Body of pancreas (tissue), 4 donors: ENCODE data around the gene SCP2. TPM values are rescaled to one million over a fixed set of nuclear protein-coding genes. Genes with fewer than 3 reads are reported as not detected.
A peak's percentile ranks its signal among the peaks of the same experiment; 100 is the strongest.

Experiments used
- ATAC-seq: fragments of 150-250 bp; one replicate; pipeline ENCODE4 v1.9.1; 2016
- DNase-seq, 4 donors: peaks; one replicate each; pipeline ENCODE4 v3.0.0-alpha.2; 2019
- H3K27ac ChIP-seq, 4 donors: fragments of 200-600 bp; sonication (generic); 1 replicate in 3 of 4; 2 replicates in 1 of 4; pipeline versions ENCODE4 v1.5.1 to v1.6.1; 2016 to 2019; ENCODE audit warnings: mild to moderate bottlenecking in 1 of 4, mixed read lengths in 1 of 4, moderate library complexity in 1 of 4
- H3K27me3 ChIP-seq, 2 donors: fragments of 200-600 bp; sonication (generic); one replicate each; pipeline ENCODE4 v1.6.0; 2016; ENCODE audit warnings: mild to moderate bottlenecking in 1 of 2
- H3K36me3 ChIP-seq, 2 donors: fragments of 200-600 bp; sonication (generic); replicated peaks in 1 of 2; 2 replicates each; pipeline ENCODE4 v1.5.1; 2016; ENCODE audit warnings: low read depth in 2 of 2; ENCODE audit not compliant: insufficient read depth in 1 of 2
- H3K4me1 ChIP-seq: fragments of 200-600 bp; sonication (generic); one replicate; pipeline ENCODE4 v1.6.0; 2016
- H3K4me3 ChIP-seq, 2 donors: fragments of 200-600 bp; sonication (generic); 1 replicate in 1 of 2; 2 replicates in 1 of 2; pipeline ENCODE4 v1.5.1; 2016 to 2019
- H3K9me3 ChIP-seq, 3 donors: fragments of 200-600 bp; sonication (generic); 1 replicate in 2 of 3; 2 replicates in 1 of 3; pipeline ENCODE4 v1.5.1; 2016
- CTCF ChIP-seq, 7 experiments: fragments of 450-650 bp in 4 of 7; fragments of 200-600 bp in 3 of 7; sonication (generic) in 3 of 7; IDR thresholded peaks; one replicate each; pipeline ENCODE4 v1.5.1; 2016 to 2019; ENCODE audit warnings: antibody characterized with exemption in 7 of 7
- POLR2A ChIP-seq, 3 donors: fragments of 450-650 bp; IDR thresholded peaks; one replicate each; pipeline ENCODE4 v1.6.1; 2016; ENCODE audit warnings: antibody characterized with exemption in 3 of 3, mild to moderate bottlenecking in 2 of 3
- WGBS, 2 donors: methylation state at CpG; one replicate each; pipeline ENCODE4 v1.1.5; 2017; 5-methylcytosine and 5-hydroxymethylcytosine counted together
- intact Hi-C: fragments of 100-400 bp; cut with DNase I; formaldehyde crosslinking; loops from one replicate; pipeline ENCODE4 v1.15.1; 2023
- total RNA-seq, 2 donors: library from RNA; depleted of rRNA; stranded (reverse); fragments of >200 nt; gene quantifications; one replicate each; pipeline ENCODE4 v1.1.0, GENCODE V29; 2016

The SCP2 gene
- total RNA-seq, 2 donors from 2014 or later: 87.4 to 90.3 TPM

DNA sequence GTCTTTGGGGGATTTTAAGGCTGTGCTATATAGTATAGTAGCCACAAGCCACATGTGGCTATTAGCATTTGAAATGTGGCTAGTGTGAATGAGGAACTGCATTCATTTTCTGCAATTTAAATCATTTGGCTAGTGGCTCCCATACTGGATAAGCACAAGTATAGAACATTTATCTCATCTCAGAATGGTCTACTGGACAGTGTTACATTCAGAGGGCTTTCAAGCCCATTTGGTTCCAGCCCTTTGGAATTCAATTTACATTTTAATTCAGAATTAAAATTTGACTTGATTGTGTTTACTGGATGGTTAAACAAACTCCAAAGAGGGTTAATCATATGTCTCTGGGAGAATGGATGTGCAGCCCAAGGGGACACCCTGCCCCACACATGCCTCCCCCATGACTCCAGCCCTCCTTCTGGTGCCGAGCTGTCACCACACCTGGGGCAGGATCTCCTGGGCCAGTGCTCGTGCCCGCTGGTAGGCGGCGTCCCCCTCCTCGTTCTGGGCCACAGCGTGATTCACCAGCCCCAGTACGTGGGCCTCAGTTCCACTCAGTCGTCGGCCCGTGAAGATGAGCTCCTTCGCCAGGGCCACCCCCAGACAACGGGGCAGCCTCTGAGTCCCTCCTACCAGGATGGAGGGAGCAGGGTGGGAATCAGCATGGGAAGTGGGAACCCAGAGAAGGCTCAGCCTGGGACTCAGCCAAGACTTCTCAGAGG, 22.7 kb upstream of the SCP2 start:
- Histone ChIP-seq H3K27ac (no peak overlapping the region), H3K27me3 (no peaks in the 10 kb centered on the region), H3K9me3 (no peaks in the 10 kb centered on the region), H3K36me3 (no peaks in the 10 kb centered on the region), H3K4me3 (no peak overlapping the region), H3K4me1 (no peaks in the 10 kb centered on the region)
- intact Hi-C loops: no loop called here
- TF ChIP-seq POLR2A (IDR thresholded peaks at IDR 0.05) (no peak), CTCF (IDR thresholded peaks at IDR 0.05) (no peak)
- WGBS, 2 donors: 86 to 100% methylated on average over 1 to 11 of the region's 13 CpGs
- DNase-seq: no peak
- ATAC-seq: no peak

- Histone ChIP-seq H3K4me3 (no peak overlapping the region), H3K4me1 (no peaks in the 10 kb centered on the region), H3K27me3 (no peaks in the 10 kb centered on the region), H3K36me3 (no peaks in the 10 kb centered on the region), H3K9me3 (no peaks in the 10 kb centered on the region), H3K27ac (no peak overlapping the region)
- WGBS, 2 donors: 73 to 78% methylated on average over 16 to 20 of the region's 20 CpGs
- no peak for TF ChIP-seq POLR2A (IDR thresholded peaks at IDR 0.05)
- TF ChIP-seq CTCF (IDR thresholded peaks at IDR 0.05): peak in 6 of 7 experiments; percentile 13 to 43 (median 28)
- DNase-seq (peak in 2 of 4 donors; percentile 27 to 35), ATAC-seq (peak; percentile 42)
- intact Hi-C loops: no loop called here
These were observed 22.0 kb upstream of the SCP2 start for GRCh38 chr1:52904927-52905698.

- DNase-seq: no peak
- H3K27me3 ChIP-seq: no peaks in the 10 kb centered on the region
- no peaks in the 10 kb centered on the region for H3K4me1 ChIP-seq
- TF ChIP-seq CTCF (IDR thresholded peaks at IDR 0.05): no peak
- no peak for TF ChIP-seq POLR2A (IDR thresholded peaks at IDR 0.05)
- no peak overlapping the region for H3K4me3 ChIP-seq
- no peak overlapping the region for H3K27ac ChIP-seq
- 89 to 93% methylated on average over 5 to 6 of the region's 6 CpGs for WGBS, 2 donors
- H3K36me3 ChIP-seq: no peaks in the 10 kb centered on the region
- ATAC-seq: no peak
- H3K9me3 ChIP-seq: no peaks in the 10 kb centered on the region
- intact Hi-C loops: no loop called here
These were observed 20.9 kb upstream of the SCP2 start for GRCh38 chr1:52906135-52906603.

GRCh38 chr1:52907068-52907811, 19.8 kb upstream of the SCP2 start:
- 92 to 93% methylated on average over 9 of the region's 9 CpGs for WGBS, 2 donors
- TF ChIP-seq POLR2A (IDR thresholded peaks at IDR 0.05): no peak
- TF ChIP-seq CTCF (IDR thresholded peaks at IDR 0.05): no peak
- Histone ChIP-seq H3K4me3 (no peak overlapping the region), H3K27me3 (no peaks in the 10 kb centered on the region), H3K4me1 (no peaks in the 10 kb centered on the region), H3K9me3 (no peaks in the 10 kb centered on the region), H3K36me3 (no peaks in the 10 kb centered on the region), H3K27ac (no peak overlapping the region)
- ATAC-seq: no peak
- DNase-seq: no peak
- intact Hi-C loops: no loop called here
